ENCODE results near the gene SMYD5.
"Not testable (repeated sequence)": the region's sequence is repeated elsewhere in the genome, so short reads cannot be mapped to it uniquely, and the experiment has no call there.

The SMYD5 gene

DNA sequence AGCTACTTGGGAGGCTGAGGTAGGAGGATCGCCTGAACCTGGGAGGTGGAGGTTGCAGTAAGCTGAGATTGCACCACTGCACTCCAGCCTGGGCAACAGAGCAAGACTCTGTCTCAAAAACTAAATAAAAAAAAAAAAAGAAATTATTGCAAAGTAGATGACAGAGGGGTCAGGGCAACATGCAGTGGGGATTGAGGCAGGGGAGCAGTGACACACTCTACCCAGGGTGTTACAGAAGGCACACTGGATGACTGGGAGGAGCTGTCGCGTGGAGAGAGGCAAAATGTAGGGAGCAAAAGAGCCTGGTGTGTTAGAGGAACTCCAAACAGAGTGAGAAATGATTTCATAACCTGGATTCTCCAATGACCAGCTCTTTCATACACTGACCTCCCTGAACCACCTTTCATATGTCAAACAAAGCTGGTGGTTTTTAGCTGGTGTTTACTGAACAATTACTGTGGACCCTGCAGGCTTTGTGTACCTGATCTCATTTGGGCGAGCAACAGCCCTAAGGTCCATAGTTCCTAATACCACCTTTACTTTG lies 48.1 kb downstream of the SMYD5 start:
- TF ChIP-seq, protein P1, sequence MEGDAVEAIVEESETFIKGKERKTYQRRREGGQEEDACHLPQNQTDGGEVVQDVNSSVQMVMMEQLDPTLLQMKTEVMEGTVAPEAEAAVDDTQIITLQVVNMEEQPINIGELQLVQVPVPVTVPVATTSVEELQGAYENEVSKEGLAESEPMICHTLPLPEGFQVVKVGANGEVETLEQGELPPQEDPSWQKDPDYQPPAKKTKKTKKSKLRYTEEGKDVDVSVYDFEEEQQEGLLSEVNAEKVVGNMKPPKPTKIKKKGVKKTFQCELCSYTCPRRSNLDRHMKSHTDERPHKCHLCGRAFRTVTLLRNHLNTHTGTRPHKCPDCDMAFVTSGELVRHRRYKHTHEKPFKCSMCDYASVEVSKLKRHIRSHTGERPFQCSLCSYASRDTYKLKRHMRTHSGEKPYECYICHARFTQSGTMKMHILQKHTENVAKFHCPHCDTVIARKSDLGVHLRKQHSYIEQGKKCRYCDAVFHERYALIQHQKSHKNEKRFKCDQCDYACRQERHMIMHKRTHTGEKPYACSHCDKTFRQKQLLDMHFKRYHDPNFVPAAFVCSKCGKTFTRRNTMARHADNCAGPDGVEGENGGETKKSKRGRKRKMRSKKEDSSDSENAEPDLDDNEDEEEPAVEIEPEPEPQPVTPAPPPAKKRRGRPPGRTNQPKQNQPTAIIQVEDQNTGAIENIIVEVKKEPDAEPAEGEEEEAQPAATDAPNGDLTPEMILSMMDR (IDR thresholded peaks at IDR 0.05; ENCODE audit: low read depth, low read length), result no peak
- H3K4me3 ChIP-seq (ENCODE audit: low read depth, low read length), result no peak overlapping the region

DNA sequence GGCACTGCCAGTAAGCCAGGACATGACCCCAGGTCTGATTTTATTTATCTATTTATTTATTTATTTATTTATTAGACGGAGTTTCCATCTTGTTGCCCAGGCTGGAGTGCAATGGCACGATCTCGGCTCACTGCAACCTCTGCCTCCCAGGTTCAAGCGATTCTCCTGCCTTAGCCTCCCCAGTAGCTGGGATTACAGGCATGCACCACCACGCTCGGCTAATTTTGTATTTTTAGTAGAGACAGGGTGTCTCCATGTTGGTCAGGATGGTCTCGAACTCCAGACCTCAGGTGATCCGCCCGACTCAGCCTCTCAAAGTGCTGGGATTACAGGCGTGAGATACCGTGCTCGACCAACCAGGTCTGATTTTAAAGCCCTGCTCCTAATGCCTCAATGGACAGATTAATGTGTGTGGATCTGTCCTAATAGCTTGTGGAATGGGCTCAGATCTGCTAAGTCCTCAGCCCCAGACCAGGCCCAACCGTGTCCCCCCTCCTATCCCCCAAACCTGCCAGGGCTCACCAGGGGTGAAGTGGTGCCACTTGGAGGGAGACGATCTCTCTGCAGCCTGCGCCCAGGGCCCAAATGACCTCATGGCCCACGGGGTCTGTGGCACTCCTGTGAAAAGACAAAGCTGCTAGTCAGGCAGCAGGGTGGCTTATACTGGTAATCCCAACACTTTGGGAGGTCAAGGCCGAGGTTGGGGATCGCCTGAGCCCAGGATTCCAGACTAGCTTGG lies 48.8 kb downstream of the SMYD5 start:
- not testable (repeated sequence) for H3K4me3 ChIP-seq (ENCODE audit: low read depth, low read length)

DNA sequence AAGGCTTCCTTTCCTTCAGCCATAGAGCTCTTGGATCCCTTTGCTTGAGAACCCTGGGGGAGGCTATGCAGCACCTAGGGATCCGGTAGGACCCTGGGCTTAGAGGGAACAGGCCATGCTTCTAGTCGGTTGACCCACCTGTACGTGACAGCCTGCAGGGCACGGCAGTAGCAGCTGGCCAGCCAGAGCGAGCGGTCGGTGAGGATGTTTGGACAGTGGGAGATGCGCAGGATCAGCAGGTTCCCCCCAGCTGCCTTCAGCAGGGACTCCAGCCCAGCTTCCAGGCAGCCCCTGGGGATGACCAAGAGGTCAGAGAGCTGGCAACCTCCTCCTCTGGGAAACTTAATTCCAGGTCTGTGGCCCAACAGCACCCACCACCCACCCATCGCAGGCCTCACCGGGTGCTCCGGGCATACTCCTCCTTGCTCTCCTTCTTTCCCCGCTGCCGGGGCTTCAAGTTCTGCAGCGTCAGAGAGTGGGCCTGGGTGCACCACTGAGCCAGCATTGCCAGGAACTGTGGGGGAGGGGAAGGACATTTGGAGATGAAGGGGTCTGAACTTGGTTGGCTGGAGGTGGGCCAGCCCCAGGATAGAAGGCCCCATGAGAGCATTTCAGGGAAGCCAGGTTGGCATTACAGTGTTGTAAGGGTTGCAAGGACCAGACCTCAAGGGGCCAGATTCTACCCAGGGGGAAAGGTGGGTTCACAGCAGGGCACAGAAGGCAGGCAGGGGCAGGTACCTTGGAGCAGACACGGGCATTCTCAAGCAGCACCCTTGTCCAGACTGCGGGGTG lies 49.7 kb downstream of the SMYD5 start:
- H3K4me3 ChIP-seq (ENCODE audit: low read depth, low read length), result no peak overlapping the region
- TF ChIP-seq, protein P1 (IDR thresholded peaks at IDR 0.05; ENCODE audit: low read depth, low read length), result no peak

DNA sequence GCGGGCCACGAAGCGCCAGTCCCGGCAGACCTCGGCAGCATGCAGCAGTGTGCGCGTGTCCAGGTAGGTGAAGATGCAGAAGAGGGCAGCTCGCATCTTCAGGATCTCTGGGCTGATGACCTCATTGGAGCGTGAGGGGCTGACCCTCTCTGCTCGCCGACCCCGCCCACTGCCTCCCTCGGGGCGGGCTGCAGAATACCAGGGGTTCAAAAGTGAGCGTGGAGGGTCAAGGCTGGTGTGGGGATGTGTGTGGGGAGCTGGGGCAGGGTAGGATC lies 50.2 kb downstream of the SMYD5 start:
- H3K4me3 ChIP-seq (ENCODE audit: low read depth, low read length), result no peak overlapping the region
- TF ChIP-seq, protein P1 (IDR thresholded peaks at IDR 0.05; ENCODE audit: low read depth, low read length), result no peak

DNA sequence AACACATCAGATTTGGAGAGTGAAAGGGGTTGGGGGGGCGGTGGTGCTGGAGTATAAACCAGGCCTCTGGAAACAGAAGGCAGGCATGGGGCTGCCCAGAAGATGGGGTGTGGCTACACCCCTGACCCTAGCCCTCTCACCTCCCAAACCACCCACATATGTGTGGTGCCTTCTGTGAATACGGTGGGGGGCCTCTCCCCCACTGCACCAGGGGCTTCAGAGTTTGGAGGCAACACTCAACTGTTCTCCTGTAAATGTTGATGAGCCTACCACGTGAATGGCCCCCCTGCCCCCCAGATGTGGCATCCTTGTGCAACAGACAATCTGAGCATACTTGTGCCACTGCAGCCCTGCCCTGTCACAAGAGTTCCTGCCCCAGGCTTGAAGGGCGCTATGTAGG lies 50.7 kb downstream of the SMYD5 start:
- TF ChIP-seq, protein P1 (IDR thresholded peaks at IDR 0.05; ENCODE audit: low read depth, low read length), result no peak
- H3K4me3 ChIP-seq (ENCODE audit: low read depth, low read length), result no peak overlapping the region

DNA sequence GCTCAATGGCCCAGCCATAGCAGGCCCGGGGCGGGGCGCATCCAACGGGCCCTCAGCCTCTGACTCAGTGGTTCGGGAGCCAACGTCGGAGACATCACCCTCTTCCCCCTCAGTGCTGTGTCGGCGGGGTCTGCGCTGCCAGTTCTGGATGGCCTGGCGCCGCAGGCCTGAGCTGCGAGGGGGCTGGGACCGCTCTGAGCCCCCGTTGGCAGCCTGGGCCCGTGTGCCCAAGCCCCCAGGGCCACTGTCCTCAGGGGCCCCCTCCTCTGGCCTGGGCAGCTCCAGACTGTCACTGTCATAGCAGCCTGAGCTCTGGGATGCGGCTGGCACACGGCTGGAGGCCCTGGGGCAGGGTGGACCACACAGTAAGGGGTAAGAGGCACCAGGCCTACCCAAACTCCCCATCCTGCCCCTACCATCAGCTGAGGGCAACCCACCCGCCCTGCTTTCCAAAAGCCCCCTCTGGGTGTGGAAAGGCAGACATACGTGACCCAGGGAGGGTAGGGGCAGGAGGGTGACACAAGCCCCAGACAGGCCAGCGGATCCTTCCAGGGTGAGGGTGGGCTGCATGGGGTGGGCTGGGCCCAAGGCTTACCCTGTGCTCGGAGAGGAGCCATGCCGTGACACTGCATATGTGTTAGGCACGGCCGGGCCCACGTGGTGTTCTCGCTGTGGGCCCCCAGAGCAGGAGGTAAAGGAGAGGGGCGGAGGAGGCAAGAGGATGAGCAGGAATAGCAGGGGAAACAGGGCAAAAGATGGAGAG lies 51.4 kb downstream of the SMYD5 start:
- H3K4me3 ChIP-seq (ENCODE audit: low read depth, low read length), result no peak overlapping the region
- TF ChIP-seq, protein P1 (IDR thresholded peaks at IDR 0.05; ENCODE audit: low read depth, low read length), result no peak

DNA sequence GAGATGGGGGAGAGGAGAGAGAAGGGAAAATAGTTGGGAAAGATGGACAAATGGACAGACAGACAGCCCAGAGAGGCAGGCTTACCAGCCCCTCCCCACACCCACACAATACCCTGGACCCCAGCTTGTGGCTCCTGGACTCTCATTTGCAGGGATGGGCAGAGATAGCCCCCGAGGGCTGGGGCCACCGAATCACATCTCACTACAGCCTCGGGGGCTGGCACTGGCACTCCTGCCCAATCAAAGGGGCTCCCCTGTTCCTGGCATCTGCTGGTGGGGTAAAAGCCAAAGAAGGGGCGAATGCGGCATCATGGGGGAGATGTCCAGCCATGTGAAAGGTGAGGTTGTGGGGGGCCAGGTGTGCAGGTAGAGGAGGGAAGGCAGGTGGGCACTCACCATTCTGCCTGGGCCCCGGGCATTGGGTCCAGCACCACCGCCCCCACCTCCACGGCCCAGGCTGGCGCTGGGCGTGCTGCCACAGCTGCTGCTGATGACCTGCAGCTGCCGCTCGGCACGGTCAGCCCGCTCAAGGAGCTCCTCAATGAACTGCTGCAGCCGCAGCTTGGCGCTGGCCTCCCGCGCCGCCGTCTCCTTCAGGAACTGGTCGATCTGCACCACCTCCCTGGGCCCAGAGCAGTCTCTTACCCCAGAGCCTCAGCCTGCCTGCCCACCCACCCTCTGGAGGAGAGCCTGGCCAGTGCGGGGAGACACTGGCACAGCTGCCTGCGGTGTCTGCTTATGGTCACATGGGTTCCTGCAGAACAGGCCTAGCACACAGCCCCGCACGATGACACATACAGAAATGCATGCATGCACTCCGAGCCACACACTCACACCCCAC lies 52.2 kb downstream of the SMYD5 start:
- no peak overlapping the region for H3K4me3 ChIP-seq (ENCODE audit: low read depth, low read length)
- TF ChIP-seq, protein P1 (IDR thresholded peaks at IDR 0.05; ENCODE audit: low read depth, low read length), result no peak

Data from WI38 (cell line).